Liver (tissue), 3 donors: ENCODE results near the gene ECI2.

ENCODE experiments used
- EGR1 ChIP-seq, 2 donors: IDR thresholded peaks; 2 replicates each; pipeline ENCODE4 v1.6.1; 2016 to 2018; ENCODE audit warnings: antibody characterized with exemption in 2 of 2, low read depth in 2 of 2
- GABPA ChIP-seq, 2 donors: IDR thresholded peaks in 1 of 2; conservative IDR thresholded peaks in 1 of 2; 2 replicates each; pipeline ENCODE4 v1.6.1; 2016; ENCODE audit warnings: antibody characterized with exemption in 2 of 2, mild to moderate bottlenecking in 1 of 2, moderate library complexity in 1 of 2
- JUND ChIP-seq, 2 donors: IDR thresholded peaks; 2 replicates each; pipeline ENCODE4 v1.6.1; 2016; ENCODE audit warnings: antibody characterized with exemption in 2 of 2
- RAD21 ChIP-seq, 2 donors: IDR thresholded peaks; 2 replicates each; pipeline ENCODE4 v1.6.1; 2016; ENCODE audit warnings: antibody characterized with exemption in 2 of 2, mild to moderate bottlenecking in 2 of 2
- SP1 ChIP-seq: IDR thresholded peaks from 2 replicates; pipeline ENCODE4 v1.6.1; 2018; ENCODE audit warnings: antibody characterized with exemption, mild to moderate bottlenecking
- TAF1 ChIP-seq: conservative IDR thresholded peaks from 2 replicates; pipeline ENCODE4 v1.6.1; 2016; ENCODE audit warnings: antibody characterized with exemption, mild to moderate bottlenecking
- YY1 ChIP-seq: IDR thresholded peaks from 2 replicates; pipeline ENCODE4 v1.6.1; 2016; ENCODE audit warnings: antibody characterized with exemption, mild to moderate bottlenecking
- TF ChIP-seq, protein P1 (sequence below): fragments of 150-350 bp; IDR thresholded peaks from 2 replicates; pipeline ENCODE4 v1.5.1; 2017; ENCODE audit warnings: improper control_type of control experiment, low read depth, low read length; ENCODE audit not compliant: missing input control
- TF ChIP-seq, protein P2 (sequence below): IDR thresholded peaks from 2 replicates; pipeline ENCODE4 v1.6.1; 2016; ENCODE audit warnings: antibody characterized with exemption, mild to moderate bottlenecking
- TF ChIP-seq, protein P3 (sequence below): IDR thresholded peaks from 2 replicates; pipeline ENCODE4 v1.6.1; 2016; ENCODE audit warnings: antibody characterized with exemption
- TF ChIP-seq, protein P4 (sequence below): IDR thresholded peaks from 2 replicates; pipeline ENCODE4 v1.6.1; 2016; ENCODE audit warnings: antibody characterized with exemption
- TF ChIP-seq, protein P5 (sequence below): IDR thresholded peaks from 2 replicates; pipeline ENCODE4 v1.6.1; 2016; ENCODE audit warnings: antibody characterized with exemption
- donor health status: healthy.
- donor health status: healthy.

DNA sequence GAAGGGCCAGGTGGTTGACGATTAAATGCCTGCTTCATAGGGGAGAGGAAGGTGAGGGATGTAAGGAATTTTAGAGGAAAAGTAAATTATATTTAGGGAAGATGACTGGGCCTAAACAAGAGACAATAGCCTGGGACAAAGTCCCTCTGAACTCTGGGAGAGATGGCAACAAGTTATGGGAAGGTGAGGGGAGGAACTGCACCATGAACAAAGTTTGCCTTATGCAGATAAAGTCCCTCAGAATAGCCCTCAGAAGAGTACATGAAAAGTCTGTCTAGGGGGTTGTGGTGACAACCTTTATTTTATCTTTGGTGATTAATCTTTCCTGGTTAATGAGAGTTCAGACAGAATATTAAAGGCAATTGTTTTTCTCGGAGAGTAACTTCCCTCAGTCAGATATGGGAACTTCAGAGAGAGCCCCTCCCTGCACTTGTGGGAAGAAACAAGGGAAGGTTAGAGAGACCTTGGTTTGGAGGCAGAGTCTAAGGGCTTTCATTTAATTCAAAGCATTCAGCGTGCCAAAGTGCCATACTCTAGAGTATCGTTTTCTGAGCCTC, 29.3 kb downstream of the ECI2 start:
- TF ChIP-seq TAF1 (no peak), GABPA (IDR thresholded peaks at IDR 0.05 in 1 of 2, conservative IDR thresholded peaks at IDR 0.05 in 1 of 2) (no peak), YY1 (no peak), RAD21 (IDR thresholded peaks at IDR 0.05) (no peak), JUND (IDR thresholded peaks at IDR 0.05) (no peak), SP1 (no peak), EGR1 (IDR thresholded peaks at IDR 0.05; ENCODE audit: low read depth in 2 of 2) (no peak)
- TF ChIP-seq, protein P1, sequence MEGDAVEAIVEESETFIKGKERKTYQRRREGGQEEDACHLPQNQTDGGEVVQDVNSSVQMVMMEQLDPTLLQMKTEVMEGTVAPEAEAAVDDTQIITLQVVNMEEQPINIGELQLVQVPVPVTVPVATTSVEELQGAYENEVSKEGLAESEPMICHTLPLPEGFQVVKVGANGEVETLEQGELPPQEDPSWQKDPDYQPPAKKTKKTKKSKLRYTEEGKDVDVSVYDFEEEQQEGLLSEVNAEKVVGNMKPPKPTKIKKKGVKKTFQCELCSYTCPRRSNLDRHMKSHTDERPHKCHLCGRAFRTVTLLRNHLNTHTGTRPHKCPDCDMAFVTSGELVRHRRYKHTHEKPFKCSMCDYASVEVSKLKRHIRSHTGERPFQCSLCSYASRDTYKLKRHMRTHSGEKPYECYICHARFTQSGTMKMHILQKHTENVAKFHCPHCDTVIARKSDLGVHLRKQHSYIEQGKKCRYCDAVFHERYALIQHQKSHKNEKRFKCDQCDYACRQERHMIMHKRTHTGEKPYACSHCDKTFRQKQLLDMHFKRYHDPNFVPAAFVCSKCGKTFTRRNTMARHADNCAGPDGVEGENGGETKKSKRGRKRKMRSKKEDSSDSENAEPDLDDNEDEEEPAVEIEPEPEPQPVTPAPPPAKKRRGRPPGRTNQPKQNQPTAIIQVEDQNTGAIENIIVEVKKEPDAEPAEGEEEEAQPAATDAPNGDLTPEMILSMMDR = no peak
- TF ChIP-seq, protein P2, sequence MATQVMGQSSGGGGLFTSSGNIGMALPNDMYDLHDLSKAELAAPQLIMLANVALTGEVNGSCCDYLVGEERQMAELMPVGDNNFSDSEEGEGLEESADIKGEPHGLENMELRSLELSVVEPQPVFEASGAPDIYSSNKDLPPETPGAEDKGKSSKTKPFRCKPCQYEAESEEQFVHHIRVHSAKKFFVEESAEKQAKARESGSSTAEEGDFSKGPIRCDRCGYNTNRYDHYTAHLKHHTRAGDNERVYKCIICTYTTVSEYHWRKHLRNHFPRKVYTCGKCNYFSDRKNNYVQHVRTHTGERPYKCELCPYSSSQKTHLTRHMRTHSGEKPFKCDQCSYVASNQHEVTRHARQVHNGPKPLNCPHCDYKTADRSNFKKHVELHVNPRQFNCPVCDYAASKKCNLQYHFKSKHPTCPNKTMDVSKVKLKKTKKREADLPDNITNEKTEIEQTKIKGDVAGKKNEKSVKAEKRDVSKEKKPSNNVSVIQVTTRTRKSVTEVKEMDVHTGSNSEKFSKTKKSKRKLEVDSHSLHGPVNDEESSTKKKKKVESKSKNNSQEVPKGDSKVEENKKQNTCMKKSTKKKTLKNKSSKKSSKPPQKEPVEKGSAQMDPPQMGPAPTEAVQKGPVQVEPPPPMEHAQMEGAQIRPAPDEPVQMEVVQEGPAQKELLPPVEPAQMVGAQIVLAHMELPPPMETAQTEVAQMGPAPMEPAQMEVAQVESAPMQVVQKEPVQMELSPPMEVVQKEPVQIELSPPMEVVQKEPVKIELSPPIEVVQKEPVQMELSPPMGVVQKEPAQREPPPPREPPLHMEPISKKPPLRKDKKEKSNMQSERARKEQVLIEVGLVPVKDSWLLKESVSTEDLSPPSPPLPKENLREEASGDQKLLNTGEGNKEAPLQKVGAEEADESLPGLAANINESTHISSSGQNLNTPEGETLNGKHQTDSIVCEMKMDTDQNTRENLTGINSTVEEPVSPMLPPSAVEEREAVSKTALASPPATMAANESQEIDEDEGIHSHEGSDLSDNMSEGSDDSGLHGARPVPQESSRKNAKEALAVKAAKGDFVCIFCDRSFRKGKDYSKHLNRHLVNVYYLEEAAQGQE = no peak
- TF ChIP-seq, protein P3, sequence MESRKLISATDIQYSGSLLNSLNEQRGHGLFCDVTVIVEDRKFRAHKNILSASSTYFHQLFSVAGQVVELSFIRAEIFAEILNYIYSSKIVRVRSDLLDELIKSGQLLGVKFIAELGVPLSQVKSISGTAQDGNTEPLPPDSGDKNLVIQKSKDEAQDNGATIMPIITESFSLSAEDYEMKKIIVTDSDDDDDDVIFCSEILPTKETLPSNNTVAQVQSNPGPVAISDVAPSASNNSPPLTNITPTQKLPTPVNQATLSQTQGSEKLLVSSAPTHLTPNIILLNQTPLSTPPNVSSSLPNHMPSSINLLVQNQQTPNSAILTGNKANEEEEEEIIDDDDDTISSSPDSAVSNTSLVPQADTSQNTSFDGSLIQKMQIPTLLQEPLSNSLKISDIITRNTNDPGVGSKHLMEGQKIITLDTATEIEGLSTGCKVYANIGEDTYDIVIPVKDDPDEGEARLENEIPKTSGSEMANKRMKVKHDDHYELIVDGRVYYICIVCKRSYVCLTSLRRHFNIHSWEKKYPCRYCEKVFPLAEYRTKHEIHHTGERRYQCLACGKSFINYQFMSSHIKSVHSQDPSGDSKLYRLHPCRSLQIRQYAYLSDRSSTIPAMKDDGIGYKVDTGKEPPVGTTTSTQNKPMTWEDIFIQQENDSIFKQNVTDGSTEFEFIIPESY = no peak
- TF ChIP-seq, protein P4, sequence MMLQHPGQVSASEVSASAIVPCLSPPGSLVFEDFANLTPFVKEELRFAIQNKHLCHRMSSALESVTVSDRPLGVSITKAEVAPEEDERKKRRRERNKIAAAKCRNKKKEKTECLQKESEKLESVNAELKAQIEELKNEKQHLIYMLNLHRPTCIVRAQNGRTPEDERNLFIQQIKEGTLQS = no peak
- TF ChIP-seq, protein P5, sequence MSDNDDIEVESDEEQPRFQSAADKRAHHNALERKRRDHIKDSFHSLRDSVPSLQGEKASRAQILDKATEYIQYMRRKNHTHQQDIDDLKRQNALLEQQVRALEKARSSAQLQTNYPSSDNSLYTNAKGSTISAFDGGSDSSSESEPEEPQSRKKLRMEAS = no peak
